Endothelial cell of umbilical vein (primary cell): ENCODE measurements around the gene MTF1.

Experiments used
- CTCF ChIP-seq, 2 donors: IDR thresholded peaks; 1 replicate in 1 of 2; 2 replicates in 1 of 2; pipeline ENCODE4 v1.5.1; 2011; ENCODE audit warnings: low read length in 2 of 2, mild to moderate bottlenecking in 2 of 2, moderate library complexity in 2 of 2, control low read depth in 1 of 2, inconsistent platforms in 1 of 2, low read depth in 1 of 2; ENCODE audit not compliant: insufficient read depth in 1 of 2; ENCODE audit errors: extremely low read depth in 1 of 2
- EZH2 ChIP-seq: IDR thresholded peaks from 2 replicates; pipeline ENCODE4 v1.6.1; 2012; ENCODE audit warnings: borderline replicate concordance, low read depth, mild to moderate bottlenecking, moderate library complexity, low read length, inconsistent platforms; ENCODE audit not compliant: severe bottlenecking
- GATA2 ChIP-seq: IDR thresholded peaks from 2 replicates; pipeline ENCODE4 v1.7.0; 2011; ENCODE audit warnings: low read depth, mild to moderate bottlenecking, moderate library complexity, mixed read lengths, low read length; ENCODE audit not compliant: insufficient read length, insufficient read depth
- JUN ChIP-seq: IDR thresholded peaks from 2 replicates; pipeline ENCODE4 v1.6.1; 2011; ENCODE audit warnings: borderline replicate concordance, low read depth; ENCODE audit not compliant: insufficient read length, insufficient read depth
- POLR2A ChIP-seq: IDR thresholded peaks from 2 replicates; pipeline ENCODE4 v1.6.1; 2012; ENCODE audit warnings: low read depth, mild to moderate bottlenecking, control low read depth, low read length

GRCh38 chr1:37883671-37884070, 24.3 kb upstream of the MTF1 start:
- TF ChIP-seq EZH2, result no peak
- no peak for TF ChIP-seq CTCF (IDR thresholded peaks at IDR 0.05; ENCODE audit: extremely low read depth in 1 of 2, insufficient read depth in 1 of 2, low read depth in 1 of 2, low read length in 2 of 2)
- TF ChIP-seq GATA2, result no peak
- TF ChIP-seq JUN, result no peak
- no peak for TF ChIP-seq POLR2A
